H1 (cell line): ENCODE measurements around the gene UBE2F. TPM values are rescaled to one million over a fixed set of nuclear protein-coding genes. Genes with fewer than 3 reads are reported as not detected.
A peak's percentile ranks its signal among the peaks of the same experiment; 100 is the strongest.

Experiments used
- ATF2 ChIP-seq: IDR thresholded peaks from 2 replicates; pipeline ENCODE4 v1.6.1; 2012; ENCODE audit warnings: low read length, inconsistent platforms
- E2F6 ChIP-seq: IDR thresholded peaks from 2 replicates; pipeline ENCODE4 v1.6.1; 2012; ENCODE audit warnings: inconsistent platforms
- EP300 ChIP-seq, 2 experiments: IDR thresholded peaks; 1 replicate in 1 of 2; 2 replicates in 1 of 2; pipeline ENCODE4 v1.6.1; 2011 to 2012; ENCODE audit warnings: low read depth in 2 of 2, low read length in 2 of 2, mild to moderate bottlenecking in 2 of 2, borderline replicate concordance in 1 of 2, inconsistent platforms in 1 of 2, moderate library complexity in 1 of 2
- GTF2F1 ChIP-seq: IDR thresholded peaks from 2 replicates; pipeline ENCODE4 v1.6.1; 2012; ENCODE audit warnings: low read depth, low read length, improper control_type of control experiment, borderline replicate concordance
- HDAC2 ChIP-seq, 2 experiments: fragments of 300-600 bp in 1 of 2; sonication (generic) in 1 of 2; IDR thresholded peaks; 2 replicates each; pipeline ENCODE4 v1.6.1; 2011 to 2012; ENCODE audit warnings: low read depth in 2 of 2, low read length in 2 of 2, mild to moderate bottlenecking in 2 of 2, moderate library complexity in 2 of 2, borderline replicate concordance in 1 of 2, inconsistent platforms in 1 of 2
- HDAC6 ChIP-seq: IDR thresholded peaks from one replicate; pipeline ENCODE4 v1.7.1; 2012; ENCODE audit warnings: low read depth, mild to moderate bottlenecking, inconsistent platforms, low read length, moderate library complexity
- JUN ChIP-seq: IDR thresholded peaks from 2 replicates; pipeline ENCODE4 v1.6.1; 2011; ENCODE audit warnings: low read depth, mild to moderate bottlenecking, improper control_type of control experiment, low read length
- KDM1A ChIP-seq: fragments of 200-600, 300-600 bp; sonication (generic); IDR thresholded peaks from 2 replicates; pipeline ENCODE4 v1.7.1; 2016; ENCODE audit warnings: mild to moderate bottlenecking, low read length, borderline replicate concordance
- KDM5A ChIP-seq: fragments of 200-600 bp; IDR thresholded peaks from 2 replicates; pipeline ENCODE4 v1.7.1; 2012; ENCODE audit warnings: mild to moderate bottlenecking, low read length, inconsistent platforms, mixed read lengths
- PHF8 ChIP-seq: fragments of 200-600 bp; sonication (generic); conservative IDR thresholded peaks from 2 replicates; pipeline ENCODE4 v1.7.1; 2012; ENCODE audit warnings: low read depth, mild to moderate bottlenecking, inconsistent platforms, low read length, moderate library complexity
- POLR2A ChIP-seq, 2 experiments: IDR thresholded peaks; 1 replicate in 1 of 2; 2 replicates in 1 of 2; pipeline ENCODE4 v1.6.1; 2011; ENCODE audit warnings: low read depth in 2 of 2, low read length in 2 of 2, mild to moderate bottlenecking in 2 of 2; ENCODE audit errors: control extremely low read depth in 1 of 2
- POU5F1 ChIP-seq: IDR thresholded peaks from 2 replicates; pipeline ENCODE4 v1.6.1; 2011; ENCODE audit warnings: low read depth, mild to moderate bottlenecking, low read length, moderate library complexity
- RAD21 ChIP-seq, 2 experiments: IDR thresholded peaks in 1 of 2; conservative IDR thresholded peaks in 1 of 2; 2 replicates each; pipeline ENCODE4 v1.6.1; 2011; ENCODE audit warnings: low read depth in 2 of 2, low read length in 2 of 2, improper control_type of control experiment in 1 of 2, inconsistent platforms in 1 of 2, mild to moderate bottlenecking in 1 of 2, moderate library complexity in 1 of 2
- RNF2 ChIP-seq: fragments of 200-900, 300-1000 bp; sonication (generic); IDR thresholded peaks from 2 replicates; pipeline ENCODE4 v1.7.1; 2016; ENCODE audit warnings: borderline replicate concordance, low read depth, mild to moderate bottlenecking, antibody characterized with exemption, low read length; ENCODE audit not compliant: poor library complexity, severe bottlenecking; ENCODE audit errors: missing control alignments
- SIRT6 ChIP-seq: IDR thresholded peaks from one replicate; pipeline ENCODE4 v1.7.1; 2012; ENCODE audit warnings: low read length, inconsistent platforms
- SIX5 ChIP-seq: IDR thresholded peaks from 2 replicates; pipeline ENCODE4 v1.6.1; 2011; ENCODE audit warnings: mild to moderate bottlenecking, low read depth, low read length
- SP1 ChIP-seq: IDR thresholded peaks from 2 replicates; pipeline ENCODE4 v1.6.1; 2011; ENCODE audit warnings: low read depth, low read length
- SUZ12 ChIP-seq: fragments of 200-600 bp; sonication (generic); IDR thresholded peaks from 2 replicates; pipeline ENCODE4 v1.6.1; 2012; ENCODE audit warnings: mild to moderate bottlenecking, inconsistent platforms, low read length, moderate library complexity, mixed read lengths
- TAF1 ChIP-seq: IDR thresholded peaks from 2 replicates; pipeline ENCODE4 v1.6.1; 2011; ENCODE audit warnings: mild to moderate bottlenecking, low read depth, low read length
- TEAD4 ChIP-seq: IDR thresholded peaks from 2 replicates; pipeline ENCODE4 v1.6.1; 2012; ENCODE audit warnings: low read depth, low read length, inconsistent platforms, mixed read lengths
- polyA plus RNA-seq, 7 experiments: library from polyadenylated mRNA; depleted of rRNA in 3 of 7; stranded (reverse) in 5 of 7; unstranded in 2 of 7; fragments of >200 nt in 5 of 7; fragments of 200-250 nt in 2 of 7; gene quantifications; 1 replicate in 5 of 7; 2 replicates in 1 of 7; 4 replicates in 1 of 7; pipeline versions ENCODE4 v1.2.1 to v1.2.3, GENCODE V29; 2011 to 2013; ENCODE audit warnings: missing spikeins in 2 of 7, mixed read lengths in 2 of 7
- total RNA-seq: library from RNA; stranded (reverse); fragmentation: NEBNext Ultra II Directional; extraction: Animal tissue kit (Norgen Biotek cat#: 25700); gene quantifications from 2 replicates; pipeline ENCODE4 v1.2.1, GENCODE V29; 2021

UBE2F gene
- total and polyA plus RNA-seq, 2 of the 8 experiments (the other 6 are each of a cell fraction or from before 2014, with no cell fraction given), result 43.3 to 59.8 TPM

- peak; percentile 21; the same call in 1 of the 2 replicates for TF ChIP-seq TAF1
- TF ChIP-seq E2F6, result peak; percentile 81
- TF ChIP-seq POLR2A (IDR thresholded peaks at IDR 0.05; ENCODE audit: control extremely low read depth in 1 of 2, low read depth in 2 of 2, low read length in 2 of 2), result peak in 1 of 2 experiments; percentile 46; a peak in 1 of 3 replicates
- TF ChIP-seq SIRT6, result no peak
- TF ChIP-seq HDAC6, result no peak
- TF ChIP-seq JUN, result no peak
- no peak for TF ChIP-seq EP300 (IDR thresholded peaks at IDR 0.05; ENCODE audit: borderline replicate concordance in 1 of 2, low read depth in 2 of 2, low read length in 2 of 2)
- peak in 1 of 2 experiments; percentile 43; a peak in 1 of 4 replicates for TF ChIP-seq HDAC2 (IDR thresholded peaks at IDR 0.05; ENCODE audit: borderline replicate concordance in 1 of 2, low read depth in 2 of 2, low read length in 2 of 2)
- TF ChIP-seq RNF2, result no peak
- no peak for TF ChIP-seq POU5F1
- no peak for TF ChIP-seq KDM1A
- TF ChIP-seq TEAD4, result no peak
- no peak for TF ChIP-seq SP1
- peak; percentile 24; the same call in 1 of the 2 replicates for TF ChIP-seq GTF2F1
- TF ChIP-seq SUZ12, result no peak
- no peak for TF ChIP-seq PHF8
- TF ChIP-seq RAD21 (IDR thresholded peaks at IDR 0.05 in 1 of 2, conservative IDR thresholded peaks at IDR 0.05 in 1 of 2; ENCODE audit: low read depth in 2 of 2, low read length in 2 of 2), result no peak; a peak in 1 of 4 replicates
- TF ChIP-seq KDM5A, result no peak
- no peak for TF ChIP-seq ATF2
- TF ChIP-seq SIX5, result no peak
These were observed 94.7 kb downstream of the UBE2F start (continued) for GRCh38 chr2:238061315-238062202.
